Fibroblast of lung (primary cell): ENCODE measurements around the gene TRMU.

Experiments used
- CTCF ChIP-seq, 2 donors: IDR thresholded peaks in 1 of 2; conservative IDR thresholded peaks in 1 of 2; 1 replicate in 1 of 2; 2 replicates in 1 of 2; pipeline ENCODE4 v1.5.1; 2011 to 2012; ENCODE audit warnings: low read length in 2 of 2, control low read depth in 1 of 2, inconsistent platforms in 1 of 2, low read depth in 1 of 2, mild to moderate bottlenecking in 1 of 2
- EZH2 ChIP-seq: IDR thresholded peaks from 2 replicates; pipeline ENCODE4 v1.5.1; 2012; ENCODE audit warnings: low read length, control low read depth, mild to moderate bottlenecking; ENCODE audit errors: missing control alignments

DNA sequence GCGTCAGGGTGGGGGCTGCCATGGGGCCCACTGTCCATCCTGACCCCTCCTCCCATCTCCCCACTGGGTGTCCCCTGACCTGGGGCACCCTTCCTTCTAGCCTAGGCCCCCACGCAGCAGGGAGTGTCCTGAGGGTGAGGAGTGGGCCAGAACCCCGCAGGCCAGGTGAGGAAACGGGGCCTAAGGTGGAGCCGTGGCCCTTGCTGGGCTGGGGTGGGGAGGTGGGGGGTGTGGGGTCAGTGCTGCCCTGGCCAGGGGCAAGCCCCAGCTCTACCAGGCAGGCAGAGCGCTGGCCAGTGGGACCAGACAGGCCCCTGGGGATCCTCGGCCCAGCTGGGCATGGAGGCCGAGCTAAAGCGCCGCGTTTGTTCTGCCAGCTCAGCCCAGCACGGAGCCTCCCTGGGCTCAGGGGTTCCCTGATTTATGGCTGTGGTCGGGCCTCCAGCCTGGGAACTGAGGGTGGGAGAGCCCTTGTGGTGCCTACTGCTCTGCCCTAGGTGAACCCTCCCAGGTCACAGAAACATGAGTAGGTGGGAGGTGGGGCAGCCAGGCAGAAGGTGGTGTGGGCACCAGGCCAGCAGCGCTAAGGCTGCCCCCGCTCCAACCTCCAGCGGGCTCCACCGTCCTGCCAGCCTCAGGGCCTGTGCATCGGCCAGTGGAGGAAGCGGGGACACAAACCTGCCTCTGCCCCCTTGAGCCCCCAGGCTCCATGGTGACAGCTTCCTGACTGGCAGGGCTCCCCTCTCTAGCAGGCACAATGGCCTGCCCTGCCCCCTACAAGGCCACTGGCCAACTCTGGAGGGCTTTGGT, 22.4 kb downstream of the TRMU start:
- TF ChIP-seq EZH2: no peak
- TF ChIP-seq CTCF (conservative IDR thresholded peaks at IDR 0.05 in 1 of 2, IDR thresholded peaks at IDR 0.05 in 1 of 2; ENCODE audit: low read depth in 1 of 2, low read length in 2 of 2): no peak
